A549 (cell line): ENCODE results near the gene CALML4. TPM values are rescaled to one million over a fixed set of nuclear protein-coding genes. Genes with fewer than 3 reads are reported as not detected.

ENCODE experiments used
- ATAC-seq, 2 experiments: fragments of 200-7000 bp in 1 of 2; fragments of >200 bp in 1 of 2; cut with Nextera tagmentation in 1 of 2; cut with Tn5 transposase in 1 of 2; 3 replicates each; pipeline versions ENCODE4 v1.8.0 to v1.9.1; 2018 to 2020; ENCODE audit warnings: mild to moderate bottlenecking in 1 of 2, moderate library complexity in 1 of 2
- CTCF ChIA-PET: fragments of 300-600 bp; sonication (Branson Sonifier 250); formaldehyde crosslinking; extraction: SDS; loops from one replicate; lab custom pipeline; 2021; ENCODE audit warnings: antibody characterized with exemption, inconsistent platforms; lab: Yijun Ruan, JAX
- POLR2A ChIA-PET: fragments of 350-600 bp; formaldehyde crosslinking; extraction: SDS; loops from one replicate; lab custom pipeline; 2021; ENCODE audit warnings: antibody characterized with exemption, inconsistent platforms; lab: Yijun Ruan, JAX
- DNase-seq, 2 experiments: peaks; one replicate each; pipeline versions ENCODE4 v3.0.0 to v3.0.0-alpha.2; 2011 to 2016; ENCODE audit warnings: low read depth in 1 of 2, low spot score in 1 of 2
- FAIRE-seq: peaks from 2 replicates; lab custom pipeline; 2011; peaks lifted over from hg19 to GRCh38; lab: Jason Lieb, UNC
- H3K27ac ChIP-seq, 2 experiments: fragments of >200 bp; sonication (Bioruptor Twin); formaldehyde crosslinking; 3 replicates each; pipeline ENCODE4 v1.5.1; 2016 to 2017
- H3K4me1 ChIP-seq: fragments of >200 bp; sonication (Bioruptor Twin); formaldehyde crosslinking; 3 replicates; pipeline ENCODE4 v1.6.1; 2016
- H3K4me2 ChIP-seq: fragments of >200 bp; sonication (Bioruptor Twin); formaldehyde crosslinking; 3 replicates; pipeline ENCODE4 v1.6.1; 2016
- H3K4me3 ChIP-seq: fragments of >200 bp; sonication (Bioruptor Twin); formaldehyde crosslinking; 3 replicates; pipeline ENCODE4 v1.5.1; 2016
- H3K9me3 ChIP-seq: fragments of >200 bp; sonication (Bioruptor Twin); formaldehyde crosslinking; 3 replicates; pipeline ENCODE4 v1.6.1; 2016
- BHLHE40 ChIP-seq: IDR thresholded peaks from 2 replicates; pipeline ENCODE4 v1.6.1; 2012; ENCODE audit warnings: low read depth, low read length, inconsistent platforms
- CEBPB ChIP-seq, 2 experiments: fragments of >200 bp in 1 of 2; sonication (Bioruptor Twin) in 1 of 2; formaldehyde crosslinking in 1 of 2; IDR thresholded peaks; 2 replicates each; pipeline ENCODE4 v1.6.1; 2012 to 2016
- CHD4 ChIP-seq: fragments of 200-600 bp; sonication (generic); IDR thresholded peaks from 2 replicates; pipeline ENCODE4 v1.6.1; 2016; ENCODE audit warnings: antibody characterized with exemption, mild to moderate bottlenecking, borderline replicate concordance
- E2F6 ChIP-seq: IDR thresholded peaks from 2 replicates; pipeline ENCODE4 v1.6.1; 2012; ENCODE audit warnings: low read depth, borderline replicate concordance
- ELK1 ChIP-seq: fragments of 150-350 bp; IDR thresholded peaks from 2 replicates; pipeline ENCODE4 v1.6.1; 2014; ENCODE audit warnings: low read depth, mild to moderate bottlenecking, low read length
- EP300 ChIP-seq, 2 experiments: fragments of >200 bp; sonication (Bioruptor Twin); formaldehyde crosslinking; IDR thresholded peaks; 2 replicates in 1 of 2; 3 replicates in 1 of 2; pipeline ENCODE4 v1.6.1; 2016 to 2017
- ESRRA ChIP-seq: fragments of 150-350 bp; IDR thresholded peaks from 2 replicates; pipeline ENCODE4 v1.6.1; 2014; ENCODE audit warnings: mild to moderate bottlenecking, low read length, borderline replicate concordance
- FOSB ChIP-seq: fragments of 250-450 bp; sonication (Bioruptor Pico); IDR thresholded peaks from 2 replicates; pipeline ENCODE4 v1.5.0; 2020; ENCODE audit warnings: mild to moderate bottlenecking, moderate library complexity
- HDAC2 ChIP-seq: fragments of 200-600 bp; sonication (generic); IDR thresholded peaks from 2 replicates; pipeline ENCODE4 v1.6.1; 2016
- HEYL ChIP-seq: fragments of 250-450 bp; sonication (Bioruptor Pico); IDR thresholded peaks from 2 replicates; pipeline ENCODE4 v1.8.0; 2021; ENCODE audit warnings: mild to moderate bottlenecking, moderate library complexity
- HOXA7 ChIP-seq: fragments of 250-450 bp; sonication (Bioruptor Pico); IDR thresholded peaks from 2 replicates; pipeline ENCODE4 v1.5.0; 2020; ENCODE audit warnings: mild to moderate bottlenecking, moderate library complexity
- HOXB13 ChIP-seq: fragments of 250-450 bp; sonication (Bioruptor Pico); IDR thresholded peaks from 2 replicates; pipeline ENCODE4 v1.5.0; 2020; ENCODE audit warnings: low read depth, mild to moderate bottlenecking, moderate library complexity
- JUN ChIP-seq, 2 experiments: fragments of >200 bp; sonication (Bioruptor Twin); formaldehyde crosslinking; IDR thresholded peaks; 2 replicates in 1 of 2; 3 replicates in 1 of 2; pipeline ENCODE4 v1.6.1; 2016 to 2017
- KDM1A ChIP-seq: fragments of 200-600 bp; sonication (generic); IDR thresholded peaks from 2 replicates; pipeline ENCODE4 v1.6.1; 2016; ENCODE audit warnings: low read depth, mild to moderate bottlenecking
- KDM5A ChIP-seq: fragments of 200-600 bp; sonication (generic); IDR thresholded peaks from 2 replicates; pipeline ENCODE4 v1.6.1; 2016; ENCODE audit warnings: antibody characterized with exemption, mild to moderate bottlenecking
- NFE2L2 ChIP-seq: fragments of 150-350 bp; conservative IDR thresholded peaks from 2 replicates; pipeline ENCODE4 v1.6.1; 2014; ENCODE audit warnings: low read length
- NR3C1 ChIP-seq: fragments of >200 bp; sonication (Bioruptor Twin); formaldehyde crosslinking; IDR thresholded peaks from 3 replicates; pipeline ENCODE4 v1.6.1; 2017
- PHF8 ChIP-seq: fragments of 200-600 bp; sonication (generic); IDR thresholded peaks from 2 replicates; pipeline ENCODE4 v1.6.1; 2016; ENCODE audit warnings: low read depth, mild to moderate bottlenecking, antibody characterized with exemption, moderate library complexity, borderline replicate concordance
- POLR2A ChIP-seq: IDR thresholded peaks from 2 replicates; pipeline ENCODE4 v1.6.1; 2012; ENCODE audit warnings: mild to moderate bottlenecking, low read length
- RAD21 ChIP-seq, 2 experiments: fragments of >200 bp in 1 of 2; sonication (Bioruptor Twin) in 1 of 2; formaldehyde crosslinking in 1 of 2; IDR thresholded peaks in 1 of 2; conservative IDR thresholded peaks in 1 of 2; 2 replicates in 1 of 2; 3 replicates in 1 of 2; pipeline ENCODE4 v1.6.1; 2012 to 2018; ENCODE audit warnings: inconsistent platforms in 1 of 2
- RARB ChIP-seq: fragments of 250-450 bp; sonication (Bioruptor Pico); IDR thresholded peaks from 2 replicates; pipeline ENCODE4 v1.8.0; 2021; ENCODE audit warnings: mild to moderate bottlenecking, moderate library complexity
- TFCP2L1 ChIP-seq: fragments of 250-450 bp; sonication (Bioruptor Pico); IDR thresholded peaks from 2 replicates; pipeline ENCODE4 v1.5.0; 2021; ENCODE audit warnings: mild to moderate bottlenecking
- TP53 ChIP-seq: fragments of 250-450 bp; sonication (Bioruptor Pico); IDR thresholded peaks from 2 replicates; pipeline ENCODE4 v1.5.0; 2021; ENCODE audit warnings: mild to moderate bottlenecking, moderate library complexity
- ZC3H11A ChIP-seq: fragments of 450-650 bp; IDR thresholded peaks from 2 replicates; pipeline ENCODE4 v1.6.1; 2014; ENCODE audit warnings: antibody characterized with exemption, mild to moderate bottlenecking
- ZSCAN20 ChIP-seq: fragments of 250-450 bp; sonication (Bioruptor Pico); IDR thresholded peaks from 2 replicates; pipeline ENCODE4 v1.8.0; 2022; ENCODE audit warnings: mild to moderate bottlenecking, moderate library complexity
- WGBS: methylation state at CpG from one replicate; pipeline ENCODE4 v1.1.6; 2017; ENCODE audit errors: missing lambda C conversion rate; 5-methylcytosine and 5-hydroxymethylcytosine counted together
- polyA plus RNA-seq, 4 experiments: library from polyadenylated mRNA; depleted of rRNA in 3 of 4; stranded (reverse); fragments of >200 nt; fragmentation: RNase III in 1 of 4; extraction: RNeasy Plus Mini Kit Qiagen cat#74134 plus additional on column Dnase treatment in 1 of 4; gene quantifications; 2 replicates in 3 of 4; 3 replicates in 1 of 4; pipeline ENCODE4 v1.2.3, GENCODE V29; 2011 to 2017
- TF ChIP-seq, protein P1 (sequence below): fragments of 250-450 bp; sonication (Bioruptor Pico); IDR thresholded peaks from 2 replicates; pipeline ENCODE4 v1.5.0; 2020; ENCODE audit warnings: low read depth, mild to moderate bottlenecking, moderate library complexity
- TF ChIP-seq, protein P2 (sequence below): fragments of >200 bp; sonication (Bioruptor Twin); formaldehyde crosslinking; IDR thresholded peaks from 3 replicates; pipeline ENCODE4 v1.6.1; 2016

Gene CALML4
- polyA plus RNA-seq, 2 of the 4 experiments (the other 2 are of a cell fraction), result 12.1 to 18.2 TPM

DNA sequence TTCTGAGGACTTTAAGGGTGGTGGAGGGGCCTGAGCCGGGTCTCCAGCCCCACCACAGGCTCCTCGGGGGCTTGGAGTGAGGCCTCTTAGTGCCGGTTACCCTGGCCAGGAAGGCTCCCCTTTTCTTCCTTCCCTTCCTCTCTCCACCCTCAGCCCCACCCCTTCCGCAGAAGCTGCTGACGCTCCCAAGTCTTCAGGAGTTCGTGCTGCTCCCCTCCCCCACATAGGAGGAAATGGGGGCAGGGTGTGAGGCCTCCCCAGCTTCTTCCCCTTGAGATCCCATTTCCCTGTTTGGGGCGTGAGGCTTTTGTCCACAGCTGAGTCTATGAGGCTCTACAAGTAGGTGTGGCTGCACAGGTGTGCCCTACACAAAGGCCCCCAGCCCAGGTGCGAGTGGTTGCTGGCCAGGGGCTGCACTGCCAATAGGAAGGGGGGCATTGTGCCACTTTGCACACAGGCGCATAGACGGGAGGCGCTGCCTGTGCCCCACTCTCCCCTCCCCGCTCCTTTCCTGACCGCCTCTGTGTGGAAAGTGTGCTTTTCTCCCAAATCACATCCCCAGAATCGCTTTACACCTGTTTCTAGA lies 915 bp upstream of the CALML4 start:
- Histone ChIP-seq H3K9me3 (no peaks in the 10 kb centered on the region), H3K4me3 (no peak overlapping the region), H3K4me2 (no peak overlapping the region), H3K4me1 (peaks cover 4% of the 10 kb centered on the region; the same call in 1 of the 3 replicates), H3K27ac (no peak overlapping the region)
- ATAC-seq, result no peak
- POLR2A ChIA-PET, result no interaction called here
- TF ChIP-seq KDM1A, result no peak
- TF ChIP-seq POLR2A, result no peak
- no peak for TF ChIP-seq NR3C1
- TF ChIP-seq CHD4, result no peak
- no peak for TF ChIP-seq NFE2L2
- TF ChIP-seq TP53, result no peak
- TF ChIP-seq FOSB, result no peak
- no peak for TF ChIP-seq RARB (CRISPR knock-in tag)
- TF ChIP-seq EP300 (IDR thresholded peaks at IDR 0.05), result no peak
- TF ChIP-seq HOXA7 (CRISPR knock-in tag), result no peak
- no peak for TF ChIP-seq ESRRA
- TF ChIP-seq HDAC2, result no peak
- TF ChIP-seq RAD21 (conservative IDR thresholded peaks at IDR 0.05 in 1 of 2, IDR thresholded peaks at IDR 0.05 in 1 of 2), result no peak
- no peak for TF ChIP-seq BHLHE40
- no peak for FAIRE-seq
- whole genome bisulfite sequencing, result 90% methylated on average over 14 of the region's 14 CpGs
- DNase-seq, result no peak
- CTCF ChIA-PET, result interaction anchor here (0.7 to 2.7 kb wide), 3 partner anchors 9 to 11 kb away, joined by 3 to 9 read pairs (median 5); no protein-coding TSS in a partner anchor

DNA sequence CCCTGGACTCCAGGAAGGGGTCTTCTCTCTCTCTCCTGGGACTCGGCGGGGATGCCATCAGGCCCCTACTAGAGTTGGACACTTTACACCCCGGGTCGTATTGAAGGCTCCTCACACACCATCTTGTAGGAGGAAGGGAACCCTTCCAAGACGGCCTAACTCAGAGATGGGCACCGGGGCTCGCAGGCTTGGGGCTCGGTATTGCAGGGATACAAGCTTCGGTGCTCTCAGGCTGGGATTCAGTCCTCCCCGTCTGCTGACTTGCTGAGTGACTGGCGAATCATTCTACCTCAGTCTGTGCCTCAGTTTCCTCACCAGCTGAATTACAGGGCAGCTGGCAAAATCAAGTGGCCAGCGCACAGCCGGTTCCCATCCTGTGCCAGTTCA lies 419 bp upstream of the CALML4 start:
- H3K4me1 ChIP-seq, result peaks cover 4% of the 10 kb centered on the region; the same call in 1 of the 3 replicates
- H3K9me3 ChIP-seq, result no peaks in the 10 kb centered on the region
- POLR2A ChIA-PET, result no interaction called here
- TF ChIP-seq TFCP2L1 (CRISPR knock-in tag) (no peak), HOXB13 (no peak), ZC3H11A (no peak), ZSCAN20 (CRISPR knock-in tag) (no peak), E2F6 (no peak), PHF8 (no peak), JUN (IDR thresholded peaks at IDR 0.05) (no peak), CEBPB (IDR thresholded peaks at IDR 0.05) (no peak), EP300 (IDR thresholded peaks at IDR 0.05) (no peak), ELK1 (no peak), HEYL (CRISPR knock-in tag) (no peak), NR3C1 (no peak), KDM5A (no peak)
- TF ChIP-seq, protein P1, sequence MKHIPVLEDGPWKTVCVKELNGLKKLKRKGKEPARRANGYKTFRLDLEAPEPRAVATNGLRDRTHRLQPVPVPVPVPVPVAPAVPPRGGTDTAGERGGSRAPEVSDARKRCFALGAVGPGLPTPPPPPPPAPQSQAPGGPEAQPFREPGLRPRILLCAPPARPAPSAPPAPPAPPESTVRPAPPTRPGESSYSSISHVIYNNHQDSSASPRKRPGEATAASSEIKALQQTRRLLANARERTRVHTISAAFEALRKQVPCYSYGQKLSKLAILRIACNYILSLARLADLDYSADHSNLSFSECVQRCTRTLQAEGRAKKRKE (CRISPR knock-in tag), result no peak
- TF ChIP-seq, protein P2, sequence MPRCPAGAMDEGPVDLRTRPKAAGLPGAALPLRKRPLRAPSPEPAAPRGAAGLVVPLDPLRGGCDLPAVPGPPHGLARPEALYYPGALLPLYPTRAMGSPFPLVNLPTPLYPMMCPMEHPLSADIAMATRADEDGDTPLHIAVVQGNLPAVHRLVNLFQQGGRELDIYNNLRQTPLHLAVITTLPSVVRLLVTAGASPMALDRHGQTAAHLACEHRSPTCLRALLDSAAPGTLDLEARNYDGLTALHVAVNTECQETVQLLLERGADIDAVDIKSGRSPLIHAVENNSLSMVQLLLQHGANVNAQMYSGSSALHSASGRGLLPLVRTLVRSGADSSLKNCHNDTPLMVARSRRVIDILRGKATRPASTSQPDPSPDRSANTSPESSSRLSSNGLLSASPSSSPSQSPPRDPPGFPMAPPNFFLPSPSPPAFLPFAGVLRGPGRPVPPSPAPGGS, result no peak
- DNase-seq, result no peak
- CTCF ChIA-PET, result interaction anchor here (0.7 to 2.7 kb wide), 2 partner anchors 9 to 11 kb away, joined by 5 to 9 read pairs; no protein-coding TSS in a partner anchor
- no peak overlapping the region for H3K4me3 ChIP-seq
- no peak overlapping the region for H3K27ac ChIP-seq
- no peak overlapping the region for H3K4me2 ChIP-seq
- WGBS, result 91% methylated on average over 13 of the region's 13 CpGs
- no peak for ATAC-seq
- no peak for FAIRE-seq
